Lung (tissue), 12 donors: ENCODE results near the gene ZNF280B. TPM values are rescaled to one million over a fixed set of nuclear protein-coding genes. Genes with fewer than 3 reads are reported as not detected.

ENCODE experiments used
- ATAC-seq: fragments of 200-7000 bp; cut with Tn5 transposase; one replicate; pipeline ENCODE4 v1.9.1; 2020; ENCODE audit warnings: moderate number of reproducible peaks; ENCODE audit not compliant: insufficient read depth, low FRiP score
- DNase-seq, 3 donors: peaks; one replicate each; pipeline ENCODE4 v3.0.0-alpha.2; 2013 to 2017
- H3K27ac ChIP-seq, 2 donors: one replicate each; pipeline ENCODE4 v1.5.1; 2013; ENCODE audit warnings: mild to moderate bottlenecking in 2 of 2, moderate library complexity in 2 of 2, control low read depth in 1 of 2, inconsistent platforms in 1 of 2, low read depth in 1 of 2, low read length in 1 of 2
- H3K27me3 ChIP-seq, 3 donors: one replicate each; pipeline ENCODE4 v1.5.1; 2013; ENCODE audit warnings: low read length in 2 of 3; ENCODE audit not compliant: control insufficient read depth in 3 of 3, insufficient read depth in 3 of 3
- H3K36me3 ChIP-seq, 4 donors: one replicate each; pipeline ENCODE4 v1.5.1; 2013; ENCODE audit warnings: low read length in 4 of 4, mild to moderate bottlenecking in 1 of 4, moderate library complexity in 1 of 4; ENCODE audit not compliant: control insufficient read depth in 4 of 4, insufficient read depth in 4 of 4
- H3K4me1 ChIP-seq, 5 donors: one replicate each; pipeline ENCODE4 v1.5.1; 2013; ENCODE audit warnings: low read length in 5 of 5, mild to moderate bottlenecking in 2 of 5, moderate library complexity in 1 of 5; ENCODE audit not compliant: control insufficient read depth in 5 of 5, insufficient read depth in 5 of 5
- H3K4me3 ChIP-seq: one replicate; pipeline ENCODE4 v1.5.1; 2013; ENCODE audit warnings: mild to moderate bottlenecking, control low read depth, moderate library complexity
- H3K9ac ChIP-seq, 2 donors: one replicate each; pipeline ENCODE4 v1.5.1; 2013; ENCODE audit warnings: low read length in 2 of 2, control low read depth in 1 of 2; ENCODE audit not compliant: insufficient read depth in 1 of 2
- H3K9me3 ChIP-seq, 4 donors: one replicate each; pipeline ENCODE4 v1.5.1; 2013; ENCODE audit warnings: low read length in 3 of 4, mild to moderate bottlenecking in 1 of 4, moderate library complexity in 1 of 4; ENCODE audit not compliant: control insufficient read depth in 4 of 4, insufficient read depth in 3 of 4
- CTCF ChIP-seq: IDR thresholded peaks from 2 replicates; pipeline ENCODE4 v1.5.1; 2012; ENCODE audit warnings: mild to moderate bottlenecking; ENCODE audit errors: control extremely low read depth, extremely low read depth
- WGBS, 2 donors: extraction: QIAGEN DNeasy Blood & Tissue Kit; methylation state at CpG; one replicate each; pipeline ENCODE4 v1.1.7; 2013; 5-methylcytosine and 5-hydroxymethylcytosine counted together
- polyA plus RNA-seq, 2 donors: library from polyadenylated mRNA; stranded (reverse); fragments of 200-250 nt; gene quantifications; one replicate each; pipeline ENCODE4 v1.2.1, GENCODE V29; 2013
- total RNA-seq, 2 donors: library from RNA; depleted of rRNA in 1 of 2; stranded (reverse); fragments of >200 nt in 1 of 2; gene quantifications; one replicate each; pipeline ENCODE4 v1.2.1, GENCODE V29; 2014 to 2021
- donor health status: control.
- donor health status: control.
- donor health status: Bipolar disorder and iron deficiency.
- donor health status: healthy.
- donor health status: DM: yes; HTN: yes; CAD: no.

ZNF280B gene
- total and polyA plus RNA-seq, 4 donors = 0.11 to 0.97 (median 0.31) TPM

GRCh38 chr22:22452996-22453686, 55.4 kb downstream of the ZNF280B start:
- Histone ChIP-seq H3K9me3 (peaks cover 0 to 13% (median 2%) of the 10 kb centered on the region in 4 donors), H3K27ac (no peak overlapping the region), H3K4me3 (no peak overlapping the region), H3K9ac (no peak overlapping the region), H3K27me3 (peaks cover 0 to 5% (median 0%) of the 10 kb centered on the region in 3 donors), H3K4me1 (peaks cover 0 to 3% (median 0%) of the 10 kb centered on the region in 5 donors), H3K36me3 (no peaks in the 10 kb centered on the region)
- ATAC-seq (no peak), DNase-seq (no peak)
- no peak for TF ChIP-seq CTCF
- WGBS, 2 donors = 68 to 72% methylated on average over 6 of the region's 6 CpGs

- no peak overlapping the region for H3K9ac ChIP-seq
- ATAC-seq (no peak), DNase-seq (no peak)
- no peak overlapping the region for H3K27ac ChIP-seq
- peaks cover 0 to 9% (median 2%) of the 10 kb centered on the region in 4 donors for H3K9me3 ChIP-seq
- no peak overlapping the region for H3K4me3 ChIP-seq
- H3K27me3 ChIP-seq = peaks cover 0 to 5% (median 0%) of the 10 kb centered on the region in 3 donors
- H3K4me1 ChIP-seq = peaks cover 0 to 3% (median 0%) of the 10 kb centered on the region in 5 donors
- TF ChIP-seq CTCF = no peak
- no peaks in the 10 kb centered on the region for H3K36me3 ChIP-seq
- 80 to 93% methylated on average over 1 of the region's 1 CpG for WGBS, 2 donors
Observed at GRCh38 chr22:22452211-22452610, 56.3 kb downstream of the ZNF280B start.

GRCh38 chr22:22450343-22450839, 58.2 kb downstream of the ZNF280B start:
- peak; percentile 18 to 38 (median 20) for DNase-seq
- no peak for ATAC-seq
- Histone ChIP-seq H3K4me1 (peaks cover 0 to 3% (median 0%) of the 10 kb centered on the region in 5 donors), H3K27me3 (peaks cover 0 to 5% (median 0%) of the 10 kb centered on the region in 3 donors), H3K27ac (no peak overlapping the region), H3K9me3 (peaks cover 0 to 9% (median 2%) of the 10 kb centered on the region in 4 donors), H3K9ac (no peak overlapping the region), H3K4me3 (no peak overlapping the region), H3K36me3 (no peaks in the 10 kb centered on the region)
- whole genome bisulfite sequencing, 2 donors = 9 to 14% methylated on average over 4 of the region's 4 CpGs
- no peak for TF ChIP-seq CTCF
